ENCODE data around the gene UIMC1.

DNA sequence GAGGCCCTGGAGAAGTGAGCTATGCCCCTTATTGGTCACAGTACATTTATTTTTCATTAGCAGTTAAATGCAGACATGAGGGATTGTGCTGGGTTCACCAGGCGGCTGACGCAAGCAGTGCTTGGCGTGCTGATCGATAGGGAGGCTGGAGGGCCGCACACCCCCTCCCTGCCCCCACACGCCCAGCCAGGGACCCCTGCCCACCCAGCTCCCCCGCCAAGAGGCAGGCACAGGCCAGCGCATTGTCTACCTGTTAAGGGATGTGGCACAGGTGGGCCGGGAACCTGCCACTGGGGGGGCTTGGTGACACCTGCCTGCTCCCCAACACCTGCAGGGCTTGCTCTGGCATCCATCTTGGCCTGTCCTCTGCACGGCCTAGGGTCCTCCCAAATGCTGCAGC lies 146.7 kb downstream of the UIMC1 start:
- TF ChIP-seq, protein P1, sequence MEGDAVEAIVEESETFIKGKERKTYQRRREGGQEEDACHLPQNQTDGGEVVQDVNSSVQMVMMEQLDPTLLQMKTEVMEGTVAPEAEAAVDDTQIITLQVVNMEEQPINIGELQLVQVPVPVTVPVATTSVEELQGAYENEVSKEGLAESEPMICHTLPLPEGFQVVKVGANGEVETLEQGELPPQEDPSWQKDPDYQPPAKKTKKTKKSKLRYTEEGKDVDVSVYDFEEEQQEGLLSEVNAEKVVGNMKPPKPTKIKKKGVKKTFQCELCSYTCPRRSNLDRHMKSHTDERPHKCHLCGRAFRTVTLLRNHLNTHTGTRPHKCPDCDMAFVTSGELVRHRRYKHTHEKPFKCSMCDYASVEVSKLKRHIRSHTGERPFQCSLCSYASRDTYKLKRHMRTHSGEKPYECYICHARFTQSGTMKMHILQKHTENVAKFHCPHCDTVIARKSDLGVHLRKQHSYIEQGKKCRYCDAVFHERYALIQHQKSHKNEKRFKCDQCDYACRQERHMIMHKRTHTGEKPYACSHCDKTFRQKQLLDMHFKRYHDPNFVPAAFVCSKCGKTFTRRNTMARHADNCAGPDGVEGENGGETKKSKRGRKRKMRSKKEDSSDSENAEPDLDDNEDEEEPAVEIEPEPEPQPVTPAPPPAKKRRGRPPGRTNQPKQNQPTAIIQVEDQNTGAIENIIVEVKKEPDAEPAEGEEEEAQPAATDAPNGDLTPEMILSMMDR (IDR thresholded peaks at IDR 0.05), result no peak
- no peak for TF ChIP-seq EP300 (IDR thresholded peaks at IDR 0.05)
